HCT116 (cell line): Measurements from ENCODE around the gene XPNPEP3.

Experiments used
- MAX ChIP-seq: IDR thresholded peaks from 2 replicates; pipeline ENCODE4 v1.6.1; 2012
- TF ChIP-seq, protein P1 (sequence below), 3 experiments: fragments of 200-600 bp in 1 of 3; sonication (generic) in 1 of 3; IDR thresholded peaks in 2 of 3; conservative IDR thresholded peaks in 1 of 3; 2 replicates each; pipeline ENCODE4 v1.5.1; 2012 to 2017; ENCODE audit warnings: low read depth in 2 of 3, low read length in 2 of 3, antibody characterized with exemption in 1 of 3, borderline replicate concordance in 1 of 3, control low read depth in 1 of 3, mild to moderate bottlenecking in 1 of 3, mixed read lengths in 1 of 3, mixed run types in 1 of 3, moderate library complexity in 1 of 3; ENCODE audit not compliant: insufficient read depth in 1 of 3

DNA sequence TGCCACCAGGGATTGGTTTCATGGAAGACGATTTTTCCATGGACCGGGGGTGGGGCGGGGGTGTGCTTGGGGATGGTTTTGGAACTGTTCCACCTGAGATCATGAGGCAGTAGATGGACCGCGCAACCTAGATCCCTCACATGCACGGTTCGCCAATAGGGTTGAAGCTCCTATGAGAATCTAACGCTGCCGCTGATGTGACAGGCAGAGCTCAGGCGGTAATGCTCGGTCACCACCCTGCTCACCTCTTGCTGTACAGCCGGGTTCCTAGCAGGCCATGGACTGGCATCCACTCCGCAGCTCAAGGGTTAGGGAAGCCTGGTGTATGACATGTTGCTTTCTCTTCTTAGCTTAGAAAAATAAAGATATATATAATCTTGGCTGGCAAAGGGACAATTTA, 116.2 kb downstream of the XPNPEP3 start:
- TF ChIP-seq, protein P1, sequence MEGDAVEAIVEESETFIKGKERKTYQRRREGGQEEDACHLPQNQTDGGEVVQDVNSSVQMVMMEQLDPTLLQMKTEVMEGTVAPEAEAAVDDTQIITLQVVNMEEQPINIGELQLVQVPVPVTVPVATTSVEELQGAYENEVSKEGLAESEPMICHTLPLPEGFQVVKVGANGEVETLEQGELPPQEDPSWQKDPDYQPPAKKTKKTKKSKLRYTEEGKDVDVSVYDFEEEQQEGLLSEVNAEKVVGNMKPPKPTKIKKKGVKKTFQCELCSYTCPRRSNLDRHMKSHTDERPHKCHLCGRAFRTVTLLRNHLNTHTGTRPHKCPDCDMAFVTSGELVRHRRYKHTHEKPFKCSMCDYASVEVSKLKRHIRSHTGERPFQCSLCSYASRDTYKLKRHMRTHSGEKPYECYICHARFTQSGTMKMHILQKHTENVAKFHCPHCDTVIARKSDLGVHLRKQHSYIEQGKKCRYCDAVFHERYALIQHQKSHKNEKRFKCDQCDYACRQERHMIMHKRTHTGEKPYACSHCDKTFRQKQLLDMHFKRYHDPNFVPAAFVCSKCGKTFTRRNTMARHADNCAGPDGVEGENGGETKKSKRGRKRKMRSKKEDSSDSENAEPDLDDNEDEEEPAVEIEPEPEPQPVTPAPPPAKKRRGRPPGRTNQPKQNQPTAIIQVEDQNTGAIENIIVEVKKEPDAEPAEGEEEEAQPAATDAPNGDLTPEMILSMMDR (IDR thresholded peaks at IDR 0.05 in 2 of 3, conservative IDR thresholded peaks at IDR 0.05 in 1 of 3; ENCODE audit: borderline replicate concordance in 1 of 3, insufficient read depth in 1 of 3, low read depth in 2 of 3, low read length in 2 of 3) = no peak
- no peak for TF ChIP-seq MAX
